GM19193 (cell line): ENCODE data around the gene SMYD4.

Experiments used
- POLR2A ChIP-seq: IDR thresholded peaks from 4 replicates; pipeline ENCODE4 v1.6.1; 2011; ENCODE audit not compliant: insufficient read depth, insufficient read length; ENCODE audit errors: extremely low read depth

SMYD4 gene

GRCh38 chr17:1792495-1793446 lies 36.9 kb downstream of the SMYD4 start:
- no peak for TF ChIP-seq POLR2A

- no peak for TF ChIP-seq POLR2A
These were observed 39.8 kb downstream of the SMYD4 start for GRCh38 chr17:1789936-1790335.

- TF ChIP-seq POLR2A: no peak
These were observed 42.3 kb downstream of the SMYD4 start for GRCh38 chr17:1787301-1787902.

GRCh38 chr17:1786708-1787107 lies 43.0 kb downstream of the SMYD4 start:
- TF ChIP-seq POLR2A: no peak

- no peak for TF ChIP-seq POLR2A
These were observed 43.8 kb downstream of the SMYD4 start for GRCh38 chr17:1785930-1786329.

- no peak for TF ChIP-seq POLR2A
These were observed 45.7 kb downstream of the SMYD4 start for GRCh38 chr17:1783834-1784611.

GRCh38 chr17:1783271-1783670 lies 46.4 kb downstream of the SMYD4 start:
- TF ChIP-seq POLR2A: no peak

GRCh38 chr17:1782171-1782567 lies 47.5 kb downstream of the SMYD4 start:
- TF ChIP-seq POLR2A: no peak

GRCh38 chr17:1779571-1780131 lies 50.1 kb downstream of the SMYD4 start:
- no peak for TF ChIP-seq POLR2A

- TF ChIP-seq POLR2A: no peak
These were observed 52.8 kb downstream of the SMYD4 start for GRCh38 chr17:1776857-1777256.

GRCh38 chr17:1776328-1776727 lies 53.4 kb downstream of the SMYD4 start:
- no peak for TF ChIP-seq POLR2A

GRCh38 chr17:1774390-1775176 lies 55.1 kb downstream of the SMYD4 start:
- no peak for TF ChIP-seq POLR2A

- no peak for TF ChIP-seq POLR2A
These were observed 56.0 kb downstream of the SMYD4 start for GRCh38 chr17:1773696-1774181.

- TF ChIP-seq POLR2A: no peak
These were observed 59.8 kb downstream of the SMYD4 start for GRCh38 chr17:1769822-1770477.

- no peak for TF ChIP-seq POLR2A
These were observed 62.3 kb downstream of the SMYD4 start for GRCh38 chr17:1767358-1767757.
